HT1080 (cell line): Measurements from ENCODE around the gene TMEM45A. TPM values are rescaled to one million over a fixed set of nuclear protein-coding genes. Genes with fewer than 3 reads are reported as not detected.
A peak's percentile ranks its signal among the peaks of the same experiment; 100 is the strongest.

Experiments
- DNase-seq: peaks from one replicate; pipeline ENCODE4 v3.0.0-alpha.2; 2015; ENCODE audit warnings: low read depth
- total RNA-seq: library from RNA; depleted of rRNA; stranded (reverse); fragments of >200 nt; shearing (Covaris generic); gene quantifications from 2 replicates; pipeline ENCODE4 v1.2.3, GENCODE V29; 2014

Gene TMEM45A
- total RNA-seq, 1 experiment from 2014 or later: 1.4 TPM

DNA sequence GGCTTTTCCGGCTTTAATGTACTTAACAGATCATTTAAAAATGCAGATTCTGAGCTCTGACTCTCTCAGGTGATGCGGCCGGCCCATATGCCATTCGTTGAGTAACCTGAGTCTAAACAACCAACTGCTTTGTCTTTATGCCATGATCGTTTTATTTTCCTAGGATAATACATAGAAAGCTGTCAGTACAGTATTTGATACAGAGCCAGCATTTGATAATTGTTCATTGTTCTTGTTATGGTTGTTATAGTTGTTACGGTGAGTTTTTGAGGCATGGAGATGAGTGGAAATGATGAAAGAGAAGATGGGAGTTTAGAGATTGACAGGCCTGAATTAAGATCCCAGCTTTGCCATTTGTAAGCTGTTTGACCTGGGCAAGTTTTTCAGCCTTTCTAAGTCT, 40.0 kb downstream of the TMEM45A start:
- no peak for DNase-seq

DNA sequence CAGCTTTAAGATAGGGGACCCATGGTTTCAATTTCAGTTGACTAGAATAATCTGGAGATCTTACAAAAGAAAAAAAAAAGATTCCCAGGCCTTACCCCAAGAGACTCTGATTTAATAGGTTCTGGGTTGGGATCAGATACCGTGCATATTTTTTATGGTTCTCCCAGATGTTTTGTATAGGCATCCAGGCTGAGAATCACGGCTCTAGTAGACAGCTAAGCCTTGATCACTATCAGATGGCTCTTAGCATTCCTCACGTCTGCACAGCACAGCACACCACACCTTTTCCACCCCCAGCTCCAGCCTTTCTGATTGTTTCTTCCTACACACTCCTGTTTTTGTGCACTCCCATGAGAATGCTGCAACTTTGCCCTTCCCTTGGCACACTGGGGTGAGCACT, 40.8 kb downstream of the TMEM45A start:
- no peak for DNase-seq

GRCh38 chr3:100535610-100535943, 43.2 kb downstream of the TMEM45A start:
- no peak for DNase-seq

DNA sequence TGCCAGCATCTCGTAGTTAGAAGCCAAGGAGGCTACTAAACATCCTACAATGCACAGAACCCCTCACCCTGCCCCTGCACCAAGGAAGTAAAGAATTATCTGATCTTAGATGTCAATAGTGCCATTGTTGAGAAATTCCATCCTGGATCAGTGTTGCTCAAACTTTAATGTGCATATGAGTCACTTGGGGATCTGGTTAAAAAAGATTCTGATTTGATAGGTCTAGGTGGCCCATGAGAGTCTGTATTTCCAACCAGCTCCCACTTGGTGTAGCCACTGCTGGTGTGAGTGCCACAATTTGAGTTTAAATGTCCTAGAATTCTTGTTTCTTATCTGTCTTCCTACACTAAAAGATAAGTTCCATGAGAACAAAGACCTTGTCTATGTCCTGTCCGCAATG, 43.7 kb downstream of the TMEM45A start:
- peak; percentile 47 for DNase-seq

GRCh38 chr3:100537646-100538338, 45.4 kb downstream of the TMEM45A start:
- no peak for DNase-seq

DNA sequence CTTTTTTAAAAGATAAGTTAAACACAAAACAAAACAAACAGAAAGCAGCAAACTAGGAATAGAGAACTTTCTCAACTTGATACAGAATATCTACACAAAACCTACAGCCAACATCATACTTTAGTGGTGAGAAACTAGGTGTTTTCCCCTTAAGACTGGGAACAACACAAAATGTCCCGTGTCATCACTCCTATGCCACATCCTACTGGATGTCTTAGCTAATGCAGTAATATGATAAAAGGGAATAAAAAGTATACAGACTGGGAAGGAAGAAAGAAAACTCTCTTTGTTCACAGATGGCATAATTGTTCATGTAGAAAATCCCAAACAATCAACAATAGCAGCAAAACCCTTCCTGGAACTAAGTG, 45.9 kb downstream of the TMEM45A start:
- no peak for DNase-seq

- DNase-seq: no peak
These were observed 48.4 kb downstream of the TMEM45A start for GRCh38 chr3:100540791-100541334.

GRCh38 chr3:100541428-100541827, 49.0 kb downstream of the TMEM45A start:
- DNase-seq: peak; percentile 63

DNA sequence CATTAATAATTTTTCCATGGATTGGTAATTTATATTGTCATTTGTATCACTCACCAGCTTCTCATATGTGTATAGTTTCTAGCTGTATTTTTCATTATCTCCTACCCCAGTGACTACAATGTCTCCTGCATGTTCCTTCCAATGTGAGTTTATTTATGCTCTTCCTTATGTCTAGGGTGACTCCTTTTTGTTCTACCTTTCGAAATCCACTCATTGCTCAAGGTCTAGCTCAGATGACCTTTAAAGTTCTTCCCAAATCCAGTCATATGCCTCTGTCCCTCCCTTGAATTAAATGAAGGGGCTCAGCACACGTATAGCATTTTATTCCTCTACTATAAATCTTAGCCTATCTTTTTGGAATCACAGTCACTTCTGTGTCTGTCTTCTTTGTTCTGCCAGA, 53.0 kb downstream of the TMEM45A start:
- no peak for DNase-seq

DNA sequence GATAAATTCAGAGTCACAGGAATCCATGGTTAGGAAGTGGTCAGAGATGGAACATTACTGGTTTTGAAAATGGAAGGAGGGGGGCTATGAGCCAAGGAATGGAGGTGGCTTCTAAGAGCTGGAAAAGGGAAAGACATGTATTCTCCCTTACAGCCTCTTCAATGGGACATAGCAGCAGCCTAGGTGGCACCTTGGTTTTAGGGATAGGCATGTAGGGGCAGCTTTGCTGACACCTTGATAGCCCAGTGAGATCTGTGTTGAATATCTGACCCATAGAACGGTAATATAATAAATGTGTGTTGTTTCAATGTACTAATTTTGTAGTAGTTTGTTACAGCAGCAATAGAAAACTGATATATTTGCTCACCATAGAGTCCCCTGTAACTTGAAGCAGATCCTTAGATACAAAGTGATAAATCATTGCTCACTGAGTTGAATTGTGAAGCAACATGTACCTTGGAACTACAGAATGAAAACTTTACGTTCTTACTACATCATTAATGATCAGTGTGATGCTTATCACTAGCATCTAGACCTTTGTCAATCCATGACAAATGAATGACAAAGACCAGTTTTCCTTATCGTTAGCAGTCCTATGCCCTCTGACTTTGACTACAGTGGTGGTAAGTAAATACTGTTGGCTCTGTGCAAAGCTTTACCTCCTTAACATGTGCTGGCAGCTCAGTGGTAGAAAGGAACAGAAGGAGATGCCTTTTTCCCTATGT, 53.8 kb downstream of the TMEM45A start:
- DNase-seq: no peak

DNA sequence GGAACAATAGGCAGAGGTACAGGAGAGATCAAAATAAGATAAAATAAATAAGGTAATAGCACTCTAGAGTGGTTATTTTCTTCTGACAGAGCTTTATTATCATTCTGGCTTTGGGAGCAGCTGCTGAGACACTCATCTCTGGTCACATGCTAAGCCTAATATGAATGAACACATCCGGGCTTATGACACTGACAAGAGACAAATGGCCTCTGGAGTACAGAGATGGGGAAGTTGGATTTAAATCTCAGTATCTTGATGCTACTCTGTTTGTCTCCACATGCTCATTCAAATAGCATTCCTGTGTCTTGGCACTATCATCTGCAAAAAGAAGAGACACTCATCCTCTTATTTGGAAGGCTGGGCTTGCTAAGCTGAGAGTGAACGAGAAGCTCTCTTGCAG, 55.6 kb downstream of the TMEM45A start:
- DNase-seq: no peak

DNA sequence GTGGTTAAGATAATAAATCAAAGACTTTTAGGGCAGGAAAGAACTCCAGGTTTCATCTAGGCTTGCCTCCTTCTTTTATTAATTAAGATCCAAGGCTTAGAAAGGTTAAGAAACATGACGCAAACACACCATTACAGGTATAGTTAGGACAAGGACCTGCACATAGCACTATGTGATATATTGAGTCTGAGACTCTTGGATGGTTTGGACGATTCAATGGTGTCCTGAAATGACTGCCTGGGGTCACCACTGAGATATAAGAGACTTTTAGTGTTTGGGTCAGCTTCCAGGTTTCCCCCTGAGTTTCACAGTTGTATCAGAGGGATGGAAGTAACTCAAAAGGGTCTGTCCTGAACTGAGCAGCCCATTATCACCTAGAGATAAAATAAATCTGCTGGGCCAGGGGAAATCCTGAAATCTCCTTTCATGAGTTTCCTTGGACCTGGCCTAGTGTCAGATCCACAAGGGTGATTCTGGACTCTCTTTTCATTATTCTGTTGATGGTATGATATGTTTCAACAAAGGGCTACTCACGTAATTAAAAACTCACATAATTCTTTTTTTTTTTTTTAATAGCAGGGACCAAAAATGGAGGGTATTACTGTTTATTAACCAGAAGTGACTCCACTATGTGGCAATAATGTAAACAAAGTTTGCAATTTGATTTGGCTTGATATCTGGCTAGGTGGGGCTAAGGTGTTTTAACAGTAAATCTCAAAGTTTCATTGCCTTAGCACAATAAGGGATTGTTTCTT, 61.4 kb downstream of the TMEM45A start:
- no peak for DNase-seq

- no peak for DNase-seq
These were observed 61.9 kb downstream of the TMEM45A start for GRCh38 chr3:100554373-100554676.

- peak; percentile 68 for DNase-seq
These were observed 64.4 kb downstream of the TMEM45A start for GRCh38 chr3:100556673-100557310.

DNA sequence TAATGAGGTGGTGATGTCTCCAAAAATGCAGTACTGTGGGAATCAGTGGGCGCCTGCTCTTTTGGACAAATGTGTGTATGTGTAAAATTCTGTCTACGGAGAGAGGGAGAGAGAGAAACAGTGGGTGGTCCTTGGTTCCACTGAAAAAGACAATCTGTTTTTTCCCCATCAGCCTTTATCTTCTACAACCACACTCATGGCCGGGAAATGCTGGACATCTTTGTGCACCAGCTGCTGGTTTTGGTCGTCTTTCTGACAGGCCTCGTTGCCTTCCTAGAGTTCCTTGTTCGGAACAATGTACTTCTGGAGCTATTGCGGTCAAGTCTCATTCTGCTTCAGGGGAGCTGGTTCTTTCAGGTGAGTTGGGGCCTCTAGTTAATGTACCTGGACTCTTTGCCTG, 65.8 kb downstream of the TMEM45A start:
- DNase-seq: no peak

GRCh38 chr3:100560426-100560825, 68.0 kb downstream of the TMEM45A start:
- no peak for DNase-seq

- peak; percentile 38 for DNase-seq
These were observed 69.2 kb downstream of the TMEM45A start for GRCh38 chr3:100561459-100562158.

GRCh38 chr3:100562224-100562857, 69.9 kb downstream of the TMEM45A start:
- no peak for DNase-seq

- DNase-seq: no peak
These were observed 70.8 kb downstream of the TMEM45A start for GRCh38 chr3:100563228-100563627.

DNA sequence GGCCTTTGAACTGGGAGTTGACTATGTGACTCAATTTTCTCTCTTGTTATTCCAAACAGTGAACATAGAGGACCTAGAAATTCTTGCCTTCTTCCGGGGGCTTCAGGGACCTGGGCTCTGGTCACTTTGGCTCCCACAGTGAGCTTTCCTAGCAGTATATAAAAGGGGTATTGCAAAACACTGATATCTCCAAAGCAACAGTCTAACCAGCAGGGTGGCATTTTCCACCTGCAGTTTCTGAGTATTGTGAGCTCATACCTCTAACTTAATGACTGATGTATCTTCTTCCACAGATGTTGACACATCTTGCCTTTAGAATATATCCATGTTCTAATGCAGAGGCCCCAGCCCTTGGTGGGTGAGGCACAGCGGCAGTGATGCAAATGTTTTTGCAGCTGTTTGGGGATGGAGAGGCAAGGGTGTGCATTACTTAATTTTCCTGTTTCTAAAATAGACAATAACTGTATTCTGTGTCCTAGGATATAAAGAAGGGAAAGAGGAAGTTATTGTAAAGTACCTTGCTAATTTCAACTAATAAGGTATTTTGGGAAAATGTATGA, 71.3 kb downstream of the TMEM45A start:
- DNase-seq: no peak
